Left lung (tissue), 10 donors: Measurements from ENCODE around the gene MRPL43. TPM values are rescaled to one million over a fixed set of nuclear protein-coding genes. Genes with fewer than 3 reads are reported as not detected.

Experiments
- ATAC-seq: fragments of 200-7000 bp; cut with Tn5 transposase; one replicate; pipeline ENCODE4 v1.9.1; 2020; ENCODE audit warnings: moderate library complexity
- DNase-seq, 4 donors: peaks; one replicate each; pipeline ENCODE4 v3.0.0-alpha.2; 2013 to 2020
- H3K27ac ChIP-seq, 2 donors: fragments of 200-600 bp; sonication (generic) in 1 of 2; one replicate each; pipeline versions ENCODE4 v1.5.0 to v1.8.0; 2020 to 2021
- H3K27me3 ChIP-seq, 2 donors: fragments of 200-600 bp; sonication (generic) in 1 of 2; one replicate each; pipeline versions ENCODE4 v1.5.0 to v1.8.0; 2020 to 2021
- H3K36me3 ChIP-seq, 2 donors: fragments of 200-600 bp; sonication (generic) in 1 of 2; one replicate each; pipeline versions ENCODE4 v1.5.0 to v1.8.0; 2020 to 2021
- H3K4me1 ChIP-seq, 2 donors: fragments of 200-600 bp; one replicate each; pipeline ENCODE4 v1.8.0; 2021
- H3K4me3 ChIP-seq, 2 donors: fragments of 200-600 bp; sonication (generic) in 1 of 2; one replicate each; pipeline versions ENCODE4 v1.5.0 to v1.8.0; 2020 to 2021; ENCODE audit warnings: mild to moderate bottlenecking in 1 of 2
- H3K9me3 ChIP-seq, 2 donors: fragments of 200-600 bp; sonication (generic) in 1 of 2; one replicate each; pipeline versions ENCODE4 v1.5.0 to v1.8.0; 2020 to 2021
- CTCF ChIP-seq, 2 donors: fragments of 200-600 bp; sonication (generic) in 1 of 2; IDR thresholded peaks; one replicate each; pipeline versions ENCODE4 v1.5.0 to v1.8.0; 2021; ENCODE audit warnings: antibody characterized with exemption in 2 of 2
- intact Hi-C, 2 donors: fragments of 100-400 bp; cut with DNase I; formaldehyde crosslinking; loops; one replicate each; pipeline versions ENCODE4 v1.11.2 to v1.14.2; 2022
- polyA plus RNA-seq, 6 donors: library from polyadenylated mRNA; unstranded; fragments of 120-200 nt; gene quantifications; one replicate each; pipeline ENCODE4 v1.2.1, GENCODE V29; 2013; ENCODE audit not compliant: insufficient read length in 6 of 6
- total RNA-seq, 2 donors: library from RNA; stranded (reverse); fragmentation: NEBNext Ultra II Directional; extraction: Animal tissue kit (Norgen Biotek cat#: 25700); gene quantifications; one replicate each; pipeline ENCODE4 v1.2.1, GENCODE V29; 2021
- donor health status: DM: no; HTN: yes; CAD: no.
- donor health status: DM: no; HTN: no; CAD: no.

The MRPL43 gene
- total and polyA plus RNA-seq, 8 donors: 55.0 to 103 (median 82.9) TPM

GRCh38 chr10:101027106-101027720 lies 39.9 kb upstream of the MRPL43 start:
- Histone ChIP-seq H3K4me1 (peaks cover 0 to 8% of the 10 kb centered on the region in 2 donors), H3K9me3 (no peaks in the 10 kb centered on the region), H3K36me3 (no peaks in the 10 kb centered on the region), H3K27me3 (peaks cover 4 to 21% of the 10 kb centered on the region in 2 donors), H3K4me3 (no peak overlapping the region), H3K27ac (no peak overlapping the region)
- no peak for TF ChIP-seq CTCF (IDR thresholded peaks at IDR 0.05)
- intact Hi-C loops: no loop called here
- ATAC-seq (no peak), DNase-seq (no peak)

GRCh38 chr10:101022967-101023705 lies 35.8 kb upstream of the MRPL43 start:
- Histone ChIP-seq H3K27ac (no peak overlapping the region), H3K36me3 (no peaks in the 10 kb centered on the region), H3K4me3 (no peak overlapping the region), H3K9me3 (no peaks in the 10 kb centered on the region), H3K27me3 (peaks cover 0 to 11% of the 10 kb centered on the region in 2 donors), H3K4me1 (peaks cover 0 to 11% of the 10 kb centered on the region in 2 donors)
- TF ChIP-seq CTCF (IDR thresholded peaks at IDR 0.05): no peak
- ATAC-seq (no peak), DNase-seq (no peak)
- intact Hi-C loops: no loop called here

GRCh38 chr10:101021692-101022251 lies 34.5 kb upstream of the MRPL43 start:
- Histone ChIP-seq H3K27me3 (peaks cover 0 to 25% of the 10 kb centered on the region in 2 donors), H3K36me3 (no peaks in the 10 kb centered on the region), H3K4me1 (peaks cover 0 to 12% of the 10 kb centered on the region in 2 donors), H3K4me3 (no peak overlapping the region), H3K9me3 (no peaks in the 10 kb centered on the region), H3K27ac (no peak overlapping the region)
- intact Hi-C loops: no loop called here
- TF ChIP-seq CTCF (IDR thresholded peaks at IDR 0.05): no peak
- DNase-seq (no peak), ATAC-seq (no peak)

DNA sequence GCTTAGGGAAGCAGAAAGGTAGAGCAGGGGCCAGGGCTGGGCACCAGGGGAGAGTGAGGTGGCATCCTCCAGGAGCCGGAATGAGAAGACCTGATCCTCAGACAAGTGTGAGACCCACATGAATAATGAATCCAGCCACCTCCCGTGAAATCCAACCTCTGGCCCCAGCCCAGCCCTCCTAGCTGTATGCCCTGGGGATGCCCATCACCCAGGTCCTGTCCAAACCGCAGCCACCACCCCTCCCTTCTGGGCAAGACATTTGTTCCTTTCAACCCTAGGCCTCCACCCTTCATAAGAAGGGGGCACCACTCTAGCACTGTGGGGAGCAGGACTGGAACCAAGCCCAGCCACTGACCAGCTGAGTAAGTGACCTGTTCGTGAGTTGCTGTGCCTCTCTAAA lies 33.9 kb upstream of the MRPL43 start:
- TF ChIP-seq CTCF (IDR thresholded peaks at IDR 0.05): no peak
- no peak for DNase-seq
- ATAC-seq: no peak
- peaks cover 0 to 30% of the 10 kb centered on the region in 2 donors for H3K27me3 ChIP-seq
- H3K27ac ChIP-seq: no peak overlapping the region
- no peak overlapping the region for H3K4me3 ChIP-seq
- intact Hi-C loops: no loop called here
- H3K36me3 ChIP-seq: no peaks in the 10 kb centered on the region
- no peaks in the 10 kb centered on the region for H3K9me3 ChIP-seq
- peaks cover 0 to 12% of the 10 kb centered on the region in 2 donors for H3K4me1 ChIP-seq

DNA sequence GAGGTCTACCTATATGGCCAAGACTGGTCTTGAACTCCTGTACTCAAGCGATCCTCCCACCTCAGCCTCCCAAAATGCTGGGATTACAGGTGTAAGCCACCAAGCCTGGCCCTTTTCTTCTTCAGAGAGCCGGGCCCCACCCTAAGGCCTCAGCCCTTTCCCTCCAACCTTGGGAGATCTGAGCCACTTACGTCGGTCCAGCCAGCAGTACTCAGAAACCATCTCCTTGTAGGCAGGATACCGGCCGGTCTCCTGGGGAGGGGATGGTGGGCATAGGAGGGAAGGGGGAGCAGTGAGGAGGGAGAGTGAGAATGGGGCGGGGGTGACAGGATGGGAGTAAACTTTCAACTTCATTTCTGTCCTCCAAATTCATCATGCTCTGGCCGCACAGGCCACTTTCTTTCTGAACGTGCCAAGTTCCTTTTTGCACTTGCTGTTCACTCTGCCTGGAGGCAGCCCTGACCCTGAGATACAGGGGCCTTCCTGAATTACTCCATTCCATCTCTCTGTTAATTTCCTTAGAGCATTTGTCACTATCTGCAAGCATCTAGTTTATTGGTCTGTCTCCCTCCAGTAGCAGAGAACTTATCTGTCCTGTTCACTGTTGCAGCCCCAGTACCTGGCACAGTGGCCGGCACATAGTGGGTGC lies 33.3 kb upstream of the MRPL43 start:
- no peak for TF ChIP-seq CTCF (IDR thresholded peaks at IDR 0.05)
- H3K4me1 ChIP-seq: peaks cover 0 to 12% of the 10 kb centered on the region in 2 donors
- H3K4me3 ChIP-seq: no peak overlapping the region
- H3K9me3 ChIP-seq: no peaks in the 10 kb centered on the region
- H3K27ac ChIP-seq: no peak overlapping the region
- no peak for DNase-seq
- peaks cover 0 to 33% of the 10 kb centered on the region in 2 donors for H3K27me3 ChIP-seq
- no peaks in the 10 kb centered on the region for H3K36me3 ChIP-seq
- intact Hi-C loops: no loop called here
- ATAC-seq: no peak
